HL-60 (cell line): Measurements from ENCODE around the gene FAM120A.

Source experiments
- DNase-seq, 2 experiments: peaks; one replicate each; pipeline ENCODE4 v3.0.0-alpha.2; 2010 to 2020; ENCODE audit warnings: low read depth in 1 of 2, low spot score in 1 of 2
- H3K27ac ChIP-seq: fragments of 250-450 bp; sonication (Bioruptor Pico); replicated peaks from 2 replicates; pipeline ENCODE4 v1.5.1; 2020; ENCODE audit warnings: mild to moderate bottlenecking, moderate library complexity
- H3K27me3 ChIP-seq: fragments of 250-450 bp; sonication (Bioruptor Pico); 2 replicates; pipeline ENCODE4 v1.5.1; 2021; ENCODE audit warnings: mild to moderate bottlenecking, moderate library complexity; ENCODE audit not compliant: insufficient read depth, poor library complexity, severe bottlenecking
- H3K4me3 ChIP-seq: replicated peaks from 2 replicates; pipeline ENCODE4 v1.5.1; 2011; ENCODE audit warnings: mild to moderate bottlenecking, control low read depth, low read length; ENCODE audit not compliant: insufficient read depth
- CTCF ChIP-seq: IDR thresholded peaks from one replicate; pipeline ENCODE4 v1.5.1; 2011; ENCODE audit warnings: low read length, control low read depth, inconsistent platforms; ENCODE audit not compliant: insufficient read depth
- GABPA ChIP-seq: IDR thresholded peaks from 2 replicates; pipeline ENCODE4 v1.6.1; 2012; ENCODE audit warnings: low read depth
- POLR2AphosphoS5 ChIP-seq: IDR thresholded peaks from 2 replicates; pipeline ENCODE4 v1.6.1; 2012; ENCODE audit warnings: low read depth
- REST ChIP-seq: IDR thresholded peaks from 2 replicates; pipeline ENCODE4 v1.6.1; 2012; ENCODE audit warnings: low read depth; ENCODE audit not compliant: insufficient replicate concordance
- SPI1 ChIP-seq: IDR thresholded peaks from 2 replicates; pipeline ENCODE4 v1.6.1; 2012; ENCODE audit warnings: low read depth, mild to moderate bottlenecking, borderline replicate concordance

Gene FAM120A

GRCh38 chr9:93541005-93541404, 89.5 kb downstream of the FAM120A start:
- TF ChIP-seq REST: no peak
- no peak for TF ChIP-seq SPI1
- no peak for TF ChIP-seq GABPA
- no peak for TF ChIP-seq CTCF
- no peak for TF ChIP-seq POLR2AphosphoS5
- H3K27me3 ChIP-seq: no peaks in the 10 kb centered on the region
- no peak overlapping the region for H3K27ac ChIP-seq
- no peak overlapping the region for H3K4me3 ChIP-seq
- no peak for DNase-seq

- TF ChIP-seq GABPA (no peak), SPI1 (no peak), REST (no peak), CTCF (no peak), POLR2AphosphoS5 (no peak)
- Histone ChIP-seq H3K27me3 (no peaks in the 10 kb centered on the region), H3K27ac (no peak overlapping the region), H3K4me3 (no peak overlapping the region)
- DNase-seq: no peak
These were observed 90.3 kb downstream of the FAM120A start for GRCh38 chr9:93541581-93542349.

GRCh38 chr9:93543117-93543516, 91.6 kb downstream of the FAM120A start:
- no peak for DNase-seq
- TF ChIP-seq CTCF (no peak), GABPA (no peak), SPI1 (no peak), POLR2AphosphoS5 (no peak), REST (no peak)
- H3K4me3 ChIP-seq: no peak overlapping the region
- no peaks in the 10 kb centered on the region for H3K27me3 ChIP-seq
- H3K27ac ChIP-seq: no peak overlapping the region
